A673 (cell line): Measurements from ENCODE around the gene HSD17B14. TPM values are rescaled to one million over a fixed set of nuclear protein-coding genes. Genes with fewer than 3 reads are reported as not detected.
"Not testable (repeated sequence)": the region's sequence is repeated elsewhere in the genome, so short reads cannot be mapped to it uniquely, and the experiment has no call there.

Source experiments
- BruUV-seq: library from RNA; stranded (reverse); fragments of 400-500 nt; replicated peaks from 2 replicates; lab custom pipeline; 2021; lab: Mats Ljungman, UMichigan
- CTCF ChIA-PET: fragments of 300-600 bp; sonication (Branson Sonifier 250); formaldehyde crosslinking; loops from one replicate; lab custom pipeline; 2022; ENCODE audit warnings: antibody characterized with exemption; lab: Charles Lee
- POLR2A ChIA-PET: fragments of 300-600 bp; sonication (Branson Sonifier 250); formaldehyde crosslinking; loops from one replicate; lab custom pipeline; 2022; ENCODE audit warnings: antibody characterized with exemption; ENCODE audit not compliant: low non-redundant PET; lab: Charles Lee
- DNase-seq: peaks from one replicate; pipeline ENCODE4 v3.0.0-alpha.2; 2015; ENCODE audit warnings: low spot score
- H3K27ac ChIP-seq: fragments of 200-600 bp; sonication (generic); 2 replicates; pipeline ENCODE4 v1.5.1; 2016; ENCODE audit warnings: mixed run types, low read depth, mild to moderate bottlenecking, mixed read lengths, antibody characterized with exemption, low read length; ENCODE audit not compliant: poor library complexity, severe bottlenecking
- H3K27me3 ChIP-seq: fragments of 200-600 bp; sonication (generic); replicated peaks from 2 replicates; pipeline ENCODE4 v1.6.1; 2017; ENCODE audit warnings: mixed run types, low read depth, mild to moderate bottlenecking, mixed read lengths, antibody characterized with exemption, low read length; ENCODE audit not compliant: insufficient read depth, poor library complexity
- H3K36me3 ChIP-seq: fragments of 200-600 bp; sonication (generic); 2 replicates; pipeline ENCODE4 v1.6.1; 2016; ENCODE audit warnings: mixed run types, mild to moderate bottlenecking, mixed read lengths, antibody characterized with exemption, low read length; ENCODE audit not compliant: insufficient read depth, poor library complexity, severe bottlenecking
- H3K4me1 ChIP-seq: fragments of 200-600 bp; sonication (generic); 2 replicates; pipeline ENCODE4 v1.6.1; 2017; ENCODE audit warnings: mixed run types, mild to moderate bottlenecking, mixed read lengths, antibody characterized with exemption, low read length; ENCODE audit not compliant: insufficient read depth, poor library complexity, severe bottlenecking
- H3K4me3 ChIP-seq: fragments of 200-600 bp; sonication (generic); 2 replicates; pipeline ENCODE4 v1.5.1; 2016; ENCODE audit warnings: low read depth, mixed run types, mild to moderate bottlenecking, mixed read lengths, low read length; ENCODE audit not compliant: poor library complexity, severe bottlenecking
- H3K9me3 ChIP-seq: fragments of 200-600 bp; sonication (generic); 2 replicates; pipeline ENCODE4 v1.6.1; 2016; ENCODE audit warnings: mixed run types, low read depth, mild to moderate bottlenecking, mixed read lengths, antibody characterized with exemption, low read length; ENCODE audit not compliant: poor library complexity, severe bottlenecking
- EZH2 ChIP-seq: fragments of 200-600 bp; sonication (generic); IDR thresholded peaks from 2 replicates; pipeline ENCODE4 v1.6.1; 2017; ENCODE audit warnings: borderline replicate concordance, low read depth, mild to moderate bottlenecking, mixed read lengths, antibody characterized with exemption, low read length; ENCODE audit not compliant: poor library complexity, severe bottlenecking
- intact Hi-C: fragments of 100-400 bp; cut with micrococcal nuclease; formaldehyde crosslinking; loops from one replicate; pipeline ENCODE4 v1.10.0; 2022; ENCODE audit not compliant: unreplicated experiment
- total RNA-seq: library from RNA; stranded (reverse); gene quantifications from 2 replicates; pipeline ENCODE4 v1.2.3, GENCODE V29; 2021
- TF ChIP-seq, protein P1 (sequence below): fragments of 300-800, 200-600 bp; sonication (generic); conservative IDR thresholded peaks from 2 replicates; pipeline ENCODE4 v1.5.1; 2017; ENCODE audit warnings: low read depth, mild to moderate bottlenecking, antibody characterized with exemption, low read length, moderate library complexity, mixed read lengths

The HSD17B14 gene
- total RNA-seq, 1 experiment from 2014 or later, result 2.0 TPM

DNA sequence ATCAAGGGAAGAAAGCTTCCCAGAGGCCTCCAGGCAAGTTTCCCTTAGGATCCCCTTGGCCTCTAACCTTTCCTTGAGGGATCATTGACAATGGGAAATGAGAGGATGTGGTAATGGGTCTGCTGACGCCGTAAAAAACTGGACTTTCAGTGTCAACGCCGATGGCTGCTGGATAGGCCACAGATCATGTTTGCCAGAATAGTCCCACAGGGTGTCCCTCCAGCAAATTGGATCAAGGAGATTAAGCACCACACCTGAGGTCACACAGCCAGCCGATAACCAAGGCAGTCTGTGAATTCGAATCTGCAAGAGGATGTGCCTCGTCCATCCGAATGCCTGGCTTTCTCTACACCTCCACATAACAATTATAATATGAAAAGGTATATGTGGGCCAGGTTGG, 43.0 kb downstream of the HSD17B14 start:
- DNase-seq, result no peak
- no peaks in the 10 kb centered on the region for H3K36me3 ChIP-seq
- TF ChIP-seq EZH2, result no peak
- no peak overlapping the region for H3K27ac ChIP-seq
- ChIA-PET CTCF (no interaction called here), POLR2A (no interaction called here)
- no peaks in the 10 kb centered on the region for H3K27me3 ChIP-seq
- no peaks in the 10 kb centered on the region for H3K4me1 ChIP-seq
- no TSS peak for BruUV-seq
- no peaks in the 10 kb centered on the region for H3K9me3 ChIP-seq
- intact Hi-C loops, result loop anchor here (10.0 kb wide), 1 partner anchor 432 kb away; no protein-coding TSS in a partner anchor
- H3K4me3 ChIP-seq, result no peak overlapping the region

DNA sequence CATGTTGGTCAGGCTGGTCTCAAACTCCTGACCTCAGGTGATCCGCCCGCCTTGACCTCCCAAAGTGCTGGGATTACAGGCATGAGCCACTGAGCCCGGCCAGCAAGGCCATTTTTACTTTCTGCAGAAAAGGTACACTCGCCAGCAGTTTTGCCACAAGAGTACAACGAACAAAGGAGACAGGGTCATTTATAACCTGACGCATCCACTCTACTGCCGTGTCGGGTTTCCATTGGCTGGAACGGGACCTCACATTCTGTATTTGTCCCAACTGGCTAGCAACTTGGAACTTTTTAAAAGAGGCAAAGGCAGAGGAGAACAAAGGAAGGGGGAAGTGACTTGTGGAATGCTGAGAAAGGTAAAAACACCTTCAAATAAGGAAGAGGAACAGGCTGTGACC, 49.0 kb downstream of the HSD17B14 start:
- H3K27ac ChIP-seq, DNase-seq, intact Hi-C loops, BruUV-seq, H3K36me3 ChIP-seq, H3K9me3 ChIP-seq, H3K4me1 ChIP-seq, H3K4me3 ChIP-seq, H3K27me3 ChIP-seq: not testable (repeated sequence)
- POLR2A ChIA-PET, result interaction anchor here (0.7 kb wide), 1 partner anchor 183 kb away, joined by 11 read pairs; no protein-coding TSS in a partner anchor
- CTCF ChIA-PET, result interaction anchor here (0.6 to 1.6 kb wide), 8 partner anchors 11 to 409 kb away, joined by 3 to 24 read pairs (median 6); partner anchors contain the start of gene HSD17B14

GRCh38 chr19:48786422-48786821, 49.9 kb downstream of the HSD17B14 start:
- intact Hi-C loops, H3K9me3 ChIP-seq, BruUV-seq, POLR2A ChIA-PET, DNase-seq, H3K27me3 ChIP-seq, CTCF ChIA-PET, H3K4me3 ChIP-seq, H3K4me1 ChIP-seq, H3K36me3 ChIP-seq, H3K27ac ChIP-seq: not testable (repeated sequence)

- ChIA-PET CTCF (interaction anchor here (0.5 to 1.1 kb wide), 2 partner anchors 11 to 109 kb away, joined by 3 to 4 read pairs; no protein-coding TSS in a partner anchor), POLR2A (no interaction called here)
- intact Hi-C loops, result no loop called here
- Histone ChIP-seq H3K9me3 (no peaks in the 10 kb centered on the region), H3K27me3 (no peaks in the 10 kb centered on the region), H3K4me1 (no peaks in the 10 kb centered on the region), H3K4me3 (no peak overlapping the region), H3K36me3 (no peaks in the 10 kb centered on the region), H3K27ac (no peak overlapping the region)
- BruUV-seq, result no TSS peak
- TF ChIP-seq EZH2, result no peak
- TF ChIP-seq, protein P1, sequence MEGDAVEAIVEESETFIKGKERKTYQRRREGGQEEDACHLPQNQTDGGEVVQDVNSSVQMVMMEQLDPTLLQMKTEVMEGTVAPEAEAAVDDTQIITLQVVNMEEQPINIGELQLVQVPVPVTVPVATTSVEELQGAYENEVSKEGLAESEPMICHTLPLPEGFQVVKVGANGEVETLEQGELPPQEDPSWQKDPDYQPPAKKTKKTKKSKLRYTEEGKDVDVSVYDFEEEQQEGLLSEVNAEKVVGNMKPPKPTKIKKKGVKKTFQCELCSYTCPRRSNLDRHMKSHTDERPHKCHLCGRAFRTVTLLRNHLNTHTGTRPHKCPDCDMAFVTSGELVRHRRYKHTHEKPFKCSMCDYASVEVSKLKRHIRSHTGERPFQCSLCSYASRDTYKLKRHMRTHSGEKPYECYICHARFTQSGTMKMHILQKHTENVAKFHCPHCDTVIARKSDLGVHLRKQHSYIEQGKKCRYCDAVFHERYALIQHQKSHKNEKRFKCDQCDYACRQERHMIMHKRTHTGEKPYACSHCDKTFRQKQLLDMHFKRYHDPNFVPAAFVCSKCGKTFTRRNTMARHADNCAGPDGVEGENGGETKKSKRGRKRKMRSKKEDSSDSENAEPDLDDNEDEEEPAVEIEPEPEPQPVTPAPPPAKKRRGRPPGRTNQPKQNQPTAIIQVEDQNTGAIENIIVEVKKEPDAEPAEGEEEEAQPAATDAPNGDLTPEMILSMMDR, result no peak
- DNase-seq, result no peak
Measured at GRCh38 chr19:48784527-48784926, 51.8 kb downstream of the HSD17B14 start.
